Eye (tissue), 1 donor: ENCODE measurements around the gene CNTD1.
"Not testable (repeated sequence)": the region's sequence is repeated elsewhere in the genome, so short reads cannot be mapped to it uniquely, and the experiment has no call there.

ENCODE experiments used
- DNase-seq: peaks from one replicate; pipeline ENCODE4 v3.0.0-alpha.2; 2015

Gene CNTD1

DNA sequence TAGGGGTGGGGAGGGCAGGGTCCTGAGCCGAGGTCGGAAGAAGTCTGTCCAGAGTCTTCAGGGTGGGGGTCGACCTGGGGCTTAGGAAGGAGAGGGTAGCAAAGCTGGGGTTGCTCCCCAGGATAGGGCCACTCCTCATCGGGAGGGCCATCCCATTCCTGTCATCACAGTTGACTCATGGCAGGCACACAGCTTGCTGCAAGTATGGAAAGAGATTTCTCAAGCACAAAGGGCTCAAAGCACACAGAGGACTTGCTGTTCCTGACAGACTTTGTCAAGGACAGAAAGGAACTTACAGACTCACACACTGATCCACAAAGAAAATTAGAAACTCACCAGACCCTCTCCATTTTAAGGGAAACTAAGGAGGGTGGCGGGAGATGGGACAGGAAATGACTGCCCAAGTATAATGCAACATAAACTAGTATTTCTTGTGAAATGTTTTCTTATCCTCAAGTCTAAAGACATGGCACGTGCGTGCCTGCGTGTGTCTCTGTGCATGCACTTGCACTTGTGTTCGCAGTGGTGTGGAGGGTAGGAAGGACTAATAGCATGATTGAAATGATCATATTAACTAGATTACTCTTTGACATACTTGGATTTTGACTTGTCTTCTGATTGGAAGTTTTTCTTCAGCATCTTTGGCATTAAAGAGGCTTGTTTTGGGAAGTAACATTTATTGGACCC lies 48.1 kb downstream of the CNTD1 start:
- no peak for DNase-seq

DNA sequence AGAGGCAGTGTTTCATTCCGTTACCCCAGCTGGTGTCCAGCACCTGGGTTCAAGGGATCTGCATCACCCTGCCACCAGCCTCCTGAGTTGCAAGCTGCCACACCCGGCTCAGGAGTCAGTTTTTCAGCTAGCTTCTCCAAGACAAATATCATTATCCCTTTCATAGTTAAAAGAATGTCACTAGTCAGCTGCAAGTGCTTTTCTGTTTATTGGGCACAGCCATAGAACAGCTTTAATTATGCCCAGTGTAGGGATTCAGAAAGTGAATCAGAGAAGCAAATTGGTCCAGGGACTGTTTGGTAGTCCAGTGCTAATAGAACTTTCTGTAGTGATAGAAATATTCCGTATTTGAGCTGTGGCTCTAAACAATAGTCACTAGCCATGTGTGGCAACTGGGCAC lies 49.4 kb downstream of the CNTD1 start:
- DNase-seq, result no peak

DNA sequence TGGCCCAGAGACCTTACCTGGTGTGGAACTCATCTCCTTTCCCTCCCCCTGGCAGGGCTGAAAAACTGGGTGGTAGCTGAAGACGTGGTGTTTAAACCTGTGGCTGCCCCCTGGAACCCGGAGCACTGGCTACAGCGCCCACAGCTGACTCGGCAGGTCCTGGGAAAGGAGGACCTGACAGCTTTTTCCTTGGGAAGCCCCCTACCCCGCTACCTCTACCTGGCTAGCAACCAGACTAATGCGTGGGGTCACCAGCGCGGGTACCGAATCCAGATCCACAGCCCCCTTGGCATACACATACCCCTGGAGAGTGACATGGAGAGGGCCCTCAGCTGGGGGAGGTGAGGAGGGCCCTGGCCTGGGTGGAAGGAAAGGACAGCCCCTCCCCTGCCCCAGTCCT lies 50.4 kb downstream of the CNTD1 start:
- no peak for DNase-seq

DNA sequence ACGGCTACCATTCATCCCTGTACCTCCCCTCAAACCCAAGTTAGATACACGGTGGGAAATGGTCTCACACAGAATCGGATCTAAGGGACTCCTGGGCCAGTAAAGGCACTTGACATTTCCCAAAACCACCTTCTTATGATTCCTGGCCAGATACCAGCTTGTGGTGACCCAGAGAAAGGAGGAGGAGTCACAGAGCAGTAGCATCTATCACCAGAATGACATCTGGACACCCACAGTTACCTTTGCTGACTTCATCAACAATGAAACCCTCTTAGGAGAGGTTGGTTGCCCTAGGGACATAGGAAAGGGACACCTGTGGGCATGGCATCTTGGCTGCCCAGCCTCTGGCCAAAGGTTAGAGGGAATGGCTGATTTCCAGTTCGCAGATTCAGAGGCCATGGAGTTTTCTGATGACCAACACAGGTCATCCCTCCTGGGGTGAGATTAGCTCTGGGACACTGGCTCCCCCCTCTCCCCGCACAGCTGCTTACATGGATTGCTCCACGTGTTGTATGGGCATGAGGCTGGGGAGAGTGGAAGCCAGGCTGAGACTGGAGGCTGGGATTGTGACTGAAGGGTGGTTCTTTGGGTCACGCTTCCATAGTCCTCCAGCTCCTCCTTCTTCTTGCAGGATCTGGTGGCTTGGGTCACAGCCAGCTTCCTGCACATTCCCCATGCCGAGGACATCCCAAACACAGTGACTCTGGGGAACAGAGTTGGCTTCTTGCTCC lies 51.0 kb downstream of the CNTD1 start:
- no peak for DNase-seq

DNA sequence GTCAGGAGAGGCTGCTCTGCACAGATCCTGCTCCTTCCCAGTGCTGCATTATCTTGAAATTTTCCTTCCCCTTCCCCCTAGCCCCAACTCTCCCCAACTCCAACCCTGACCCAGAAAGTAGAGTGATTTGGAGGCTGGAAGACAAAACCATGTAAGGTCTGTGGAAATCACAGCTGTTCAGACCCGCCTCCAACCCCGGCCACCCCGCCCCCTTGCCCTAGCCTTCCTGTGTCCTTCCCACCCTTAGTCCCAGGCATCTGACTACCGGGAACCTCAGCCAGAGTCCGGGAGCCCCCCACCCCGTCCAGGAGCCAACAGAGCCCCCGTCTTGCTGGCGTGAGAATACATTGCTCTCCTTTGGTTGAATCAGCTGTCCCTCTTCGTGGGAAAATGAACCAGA lies 52.3 kb downstream of the CNTD1 start, which contains the start of gene AOC3:
AOC3 (plus strand) TSS at position 246 of the 400 bp plus-strand sequence; CDS start at position 391, 145 bp downstream.
- DNase-seq, result no peak

DNA sequence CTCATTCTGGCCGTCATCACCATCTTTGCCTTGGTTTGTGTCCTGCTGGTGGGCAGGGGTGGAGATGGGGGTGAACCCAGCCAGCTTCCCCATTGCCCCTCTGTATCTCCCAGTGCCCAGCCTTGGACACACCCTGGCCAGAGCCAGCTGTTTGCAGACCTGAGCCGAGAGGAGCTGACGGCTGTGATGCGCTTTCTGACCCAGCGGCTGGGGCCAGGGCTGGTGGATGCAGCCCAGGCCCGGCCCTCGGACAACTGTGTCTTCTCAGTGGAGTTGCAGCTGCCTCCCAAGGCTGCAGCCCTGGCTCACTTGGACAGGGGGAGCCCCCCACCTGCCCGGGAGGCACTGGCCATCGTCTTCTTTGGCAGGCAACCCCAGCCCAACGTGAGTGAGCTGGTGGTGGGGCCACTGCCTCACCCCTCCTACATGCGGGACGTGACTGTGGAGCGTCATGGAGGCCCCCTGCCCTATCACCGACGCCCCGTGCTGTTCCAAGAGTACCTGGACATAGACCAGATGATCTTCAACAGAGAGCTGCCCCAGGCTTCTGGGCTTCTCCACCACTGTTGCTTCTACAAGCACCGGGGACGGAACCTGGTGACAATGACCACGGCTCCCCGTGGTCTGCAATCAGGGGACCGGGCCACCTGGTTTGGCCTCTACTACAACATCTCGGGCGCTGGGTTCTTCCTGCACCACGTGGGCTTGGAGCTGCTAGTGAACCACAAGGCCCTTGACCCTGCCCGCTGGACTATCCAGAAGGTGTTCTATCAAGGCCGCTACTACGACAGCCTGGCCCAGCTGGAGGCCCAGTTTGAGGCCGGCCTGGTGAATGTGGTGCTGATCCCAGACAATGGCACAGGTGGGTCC lies 52.9 kb downstream of the CNTD1 start:
- not testable (repeated sequence) for DNase-seq

DNA sequence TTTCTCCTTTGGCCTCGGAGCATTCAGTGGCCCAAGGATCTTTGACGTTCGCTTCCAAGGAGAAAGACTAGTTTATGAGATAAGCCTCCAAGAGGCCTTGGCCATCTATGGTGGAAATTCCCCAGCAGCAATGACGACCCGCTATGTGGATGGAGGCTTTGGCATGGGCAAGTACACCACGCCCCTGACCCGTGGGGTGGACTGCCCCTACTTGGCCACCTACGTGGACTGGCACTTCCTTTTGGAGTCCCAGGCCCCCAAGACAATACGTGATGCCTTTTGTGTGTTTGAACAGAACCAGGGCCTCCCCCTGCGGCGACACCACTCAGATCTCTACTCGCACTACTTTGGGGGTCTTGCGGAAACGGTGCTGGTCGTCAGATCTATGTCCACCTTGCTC lies 53.7 kb downstream of the CNTD1 start:
- DNase-seq, result no peak

DNA sequence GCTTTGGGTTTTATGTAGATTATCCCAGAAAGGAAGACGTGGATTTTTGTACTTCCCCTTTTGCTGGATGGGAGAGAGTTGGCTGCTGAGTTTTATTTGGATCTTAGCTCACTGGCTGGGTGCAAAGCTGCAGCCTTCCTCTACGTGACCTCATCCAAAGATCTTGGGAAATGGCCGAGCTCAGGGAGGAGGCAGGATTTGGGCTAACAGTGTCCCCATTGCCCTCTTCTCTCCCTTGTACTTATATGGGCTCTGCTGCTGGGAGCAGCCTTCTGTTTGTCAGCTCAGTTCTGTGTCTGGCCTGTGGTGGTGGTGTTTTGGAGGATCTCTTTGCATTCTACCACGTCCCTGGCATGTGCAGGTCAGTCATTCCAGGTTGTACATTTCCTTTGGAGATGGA lies 54.3 kb downstream of the CNTD1 start:
- no peak for DNase-seq

DNA sequence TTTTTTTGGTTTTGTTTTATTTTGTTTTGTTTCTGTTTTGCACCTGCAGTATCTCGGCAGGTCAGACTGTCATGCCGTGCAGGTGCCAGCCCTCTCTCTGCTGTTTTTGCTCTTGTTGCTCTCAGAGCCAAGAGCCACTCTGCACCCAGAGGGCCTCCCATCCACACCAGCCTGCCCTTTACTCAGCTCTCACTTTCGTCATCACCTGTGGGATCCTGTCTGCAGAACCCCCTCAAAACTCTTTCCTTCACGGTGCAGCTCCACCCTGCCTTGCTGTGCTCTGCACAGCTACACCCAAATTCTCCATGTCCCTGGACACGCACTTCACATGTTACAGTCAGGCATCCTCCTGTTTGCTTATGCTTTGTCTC lies 54.9 kb downstream of the CNTD1 start:
- no peak for DNase-seq

DNA sequence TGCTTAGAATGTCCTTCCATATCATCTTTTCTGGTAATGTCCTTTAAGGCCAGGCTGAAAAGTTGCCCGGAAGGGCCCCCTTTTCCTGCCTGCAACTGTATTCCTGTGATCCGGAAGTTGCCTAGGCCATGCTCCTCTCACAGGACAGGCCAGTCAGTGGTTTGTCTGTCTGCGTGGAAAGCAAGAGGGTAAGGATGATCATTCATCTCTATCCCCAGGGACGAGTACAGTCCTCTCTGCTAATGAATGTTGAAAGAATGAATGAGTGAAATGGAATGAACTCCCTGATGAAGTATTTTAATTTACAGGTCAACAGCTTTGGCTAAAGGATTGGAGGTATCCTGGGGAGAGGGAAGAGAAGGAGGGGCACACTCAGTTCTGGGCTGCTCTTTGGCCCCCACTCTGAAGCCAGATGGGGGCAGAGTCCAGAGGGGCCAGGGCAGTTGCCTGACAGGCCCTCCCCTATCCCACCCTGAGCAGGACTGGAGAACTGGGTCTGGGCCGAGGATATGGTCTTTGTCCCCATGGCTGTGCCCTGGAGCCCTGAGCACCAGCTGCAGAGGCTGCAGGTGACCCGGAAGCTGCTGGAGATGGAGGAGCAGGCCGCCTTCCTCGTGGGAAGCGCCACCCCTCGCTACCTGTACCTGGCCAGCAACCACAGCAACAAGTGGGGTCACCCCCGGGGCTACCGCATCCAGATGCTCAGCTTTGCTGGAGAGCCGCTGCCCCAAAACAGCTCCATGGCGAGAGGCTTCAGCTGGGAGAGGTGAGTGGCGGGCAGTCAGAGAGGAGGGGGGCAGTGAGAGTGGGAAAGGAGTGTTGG lies 55.5 kb downstream of the CNTD1 start:
- no peak for DNase-seq

DNA sequence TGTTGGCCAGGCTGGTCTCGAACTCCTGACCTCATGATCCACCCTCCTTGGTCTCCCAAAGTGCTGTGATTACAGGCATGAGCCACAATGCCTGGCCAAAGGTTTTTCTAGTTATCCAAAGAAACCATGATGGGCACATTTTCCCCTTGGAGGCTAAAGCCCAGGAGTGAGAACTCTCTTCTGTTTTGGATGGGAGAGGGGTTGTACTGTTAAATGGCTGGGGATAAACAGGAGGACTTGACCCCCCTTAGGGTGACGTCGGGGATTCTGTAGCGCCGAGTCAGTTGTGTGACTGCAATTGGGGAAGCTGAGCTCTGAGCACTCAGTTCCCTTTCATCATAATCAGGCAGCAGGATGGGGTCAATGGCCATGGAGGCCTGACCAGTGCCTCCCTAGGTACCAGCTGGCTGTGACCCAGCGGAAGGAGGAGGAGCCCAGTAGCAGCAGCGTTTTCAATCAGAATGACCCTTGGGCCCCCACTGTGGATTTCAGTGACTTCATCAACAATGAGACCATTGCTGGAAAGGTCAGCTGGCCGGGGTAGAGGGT lies 56.5 kb downstream of the CNTD1 start:
- no peak for DNase-seq

DNA sequence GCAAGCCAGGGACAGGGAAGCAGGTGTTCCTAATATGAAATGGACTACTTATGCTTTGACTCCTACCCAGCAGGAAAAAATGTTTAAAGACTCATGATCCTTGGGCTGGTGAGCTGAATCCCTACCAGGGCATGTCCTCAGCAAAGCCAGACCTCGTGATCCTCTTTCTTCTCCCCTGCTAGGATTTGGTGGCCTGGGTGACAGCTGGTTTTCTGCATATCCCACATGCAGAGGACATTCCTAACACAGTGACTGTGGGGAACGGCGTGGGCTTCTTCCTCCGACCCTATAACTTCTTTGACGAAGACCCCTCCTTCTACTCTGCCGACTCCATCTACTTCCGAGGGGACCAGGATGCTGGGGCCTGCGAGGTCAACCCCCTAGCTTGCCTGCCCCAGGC lies 57.4 kb downstream of the CNTD1 start:
- DNase-seq, result not testable (repeated sequence)

DNA sequence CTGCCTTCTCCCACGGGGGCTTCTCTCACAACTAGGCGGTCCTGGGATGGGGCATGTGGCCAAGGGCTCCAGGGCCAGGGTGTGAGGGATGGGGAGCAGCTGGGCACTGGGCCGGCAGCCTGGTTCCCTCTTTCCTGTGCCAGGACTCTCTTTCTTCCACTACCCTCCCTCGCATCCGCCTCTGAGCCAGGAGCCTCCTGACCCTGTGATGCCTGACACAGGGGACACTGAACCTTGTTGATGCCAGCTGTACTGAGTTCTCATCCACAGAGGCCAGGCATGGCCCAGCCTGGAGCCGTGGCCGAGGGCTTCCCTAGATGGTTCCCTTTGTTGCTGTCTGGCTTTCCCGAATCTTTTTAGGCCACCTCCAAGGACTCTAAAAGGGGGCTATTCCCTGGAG lies 57.9 kb downstream of the CNTD1 start:
- not testable (repeated sequence) for DNase-seq

DNA sequence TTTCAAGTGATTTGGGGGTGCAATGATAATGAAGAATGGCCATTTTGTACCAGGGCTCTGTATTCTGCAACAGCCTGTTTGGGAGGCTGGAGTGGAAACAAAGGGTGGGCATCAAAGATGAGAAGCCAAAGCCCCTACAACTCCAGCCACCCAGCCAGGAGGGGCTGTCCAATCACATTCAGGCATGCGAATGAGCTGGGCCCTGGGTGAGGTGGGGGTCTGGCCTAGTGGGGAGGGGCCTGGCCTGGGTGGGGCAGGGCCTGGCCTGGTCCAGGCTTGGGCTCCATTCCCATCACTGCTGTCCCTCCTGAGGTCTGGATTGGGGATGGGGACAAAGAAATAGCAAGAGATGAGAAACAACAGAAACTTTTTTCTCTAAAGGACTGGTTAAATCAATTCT lies 58.7 kb downstream of the CNTD1 start:
- no peak for DNase-seq
